Natural killer cell (primary cell): ENCODE measurements around the gene HCFC1. TPM values are rescaled to one million over a fixed set of nuclear protein-coding genes. Genes with fewer than 3 reads are reported as not detected.
A peak's percentile ranks its signal among the peaks of the same experiment; 100 is the strongest.

Experiments used
- ATAC-seq, 3 donors: fragments of 150-1000 bp in 2 of 3; fragments of 200-7000 bp in 1 of 3; cut with Tn5 transposase; 1 replicate in 1 of 3; 2 replicates in 2 of 3; pipeline ENCODE4 v1.10.0; 2021; ENCODE audit warnings: mild to moderate bottlenecking in 2 of 3, moderate library complexity in 2 of 3
- DNase-seq, 2 donors: peaks; one replicate each; pipeline versions ENCODE4 v3.0.0 to v3.0.0-alpha.2; 2013 to 2021; ENCODE audit warnings: mixed read lengths in 1 of 2
- H3K27ac ChIP-seq: one replicate; pipeline ENCODE4 v1.5.1; 2013; ENCODE audit warnings: mild to moderate bottlenecking, low read length
- H3K27me3 ChIP-seq: one replicate; pipeline ENCODE4 v1.6.1; 2013; ENCODE audit warnings: low read length; ENCODE audit not compliant: control insufficient read depth, insufficient read depth
- H3K36me3 ChIP-seq: one replicate; pipeline ENCODE4 v1.6.1; 2013; ENCODE audit warnings: low read length; ENCODE audit not compliant: control insufficient read depth, insufficient read depth
- H3K4me1 ChIP-seq: one replicate; pipeline ENCODE4 v1.6.1; 2013; ENCODE audit warnings: low read length; ENCODE audit not compliant: control insufficient read depth, insufficient read depth
- H3K4me3 ChIP-seq: one replicate; pipeline ENCODE4 v1.5.1; 2013; ENCODE audit warnings: low read length
- H3K9me3 ChIP-seq: one replicate; pipeline ENCODE4 v1.6.1; 2013; ENCODE audit warnings: low read length; ENCODE audit not compliant: control insufficient read depth, insufficient read depth
- H3K27ac Mint-ChIP-seq, 2 donors: one replicate each; pipeline ENCODE4 v1.8.0; 2022; ENCODE audit warnings: mild to moderate bottlenecking in 2 of 2, mixed read lengths in 2 of 2, moderate library complexity in 1 of 2
- H3K27me3 Mint-ChIP-seq, 2 donors: one replicate each; pipeline ENCODE4 v1.8.0; 2022; ENCODE audit warnings: low read depth in 2 of 2, mixed read lengths in 2 of 2
- H3K36me3 Mint-ChIP-seq: one replicate; pipeline ENCODE4 v1.8.0; 2022; ENCODE audit warnings: mixed read lengths
- H3K4me1 Mint-ChIP-seq, 2 donors: one replicate each; pipeline ENCODE4 v1.8.0; 2022; ENCODE audit warnings: mixed read lengths in 2 of 2
- H3K4me3 Mint-ChIP-seq: one replicate; pipeline ENCODE4 v1.8.0; 2022; ENCODE audit warnings: mild to moderate bottlenecking, moderate library complexity, mixed read lengths
- H3K9me3 Mint-ChIP-seq, 2 donors: one replicate each; pipeline ENCODE4 v1.8.0; 2022; ENCODE audit warnings: mixed read lengths in 2 of 2
- CTCF ChIP-seq: fragments of 200-600 bp; IDR thresholded peaks from one replicate; pipeline ENCODE4 v1.8.0; 2022; ENCODE audit warnings: antibody characterized with exemption
- WGBS: methylation state at CpG from one replicate; pipeline ENCODE4 v1.1.7; 2013; ENCODE audit warnings: missing lambda C conversion rate; ENCODE audit not compliant: insufficient coverage; 5-methylcytosine and 5-hydroxymethylcytosine counted together
- intact Hi-C: fragments of 100-400 bp; cut with micrococcal nuclease; formaldehyde crosslinking; loops from one replicate; pipeline ENCODE4 v1.14.2; 2022
- total RNA-seq, 4 donors: library from RNA; stranded (reverse); fragments of 120-200 nt in 1 of 4; gene quantifications; one replicate each; pipeline versions ENCODE4 v1.2.3 to v1.2.4, GENCODE V29; 2013 to 2022

The HCFC1 gene
- total RNA-seq, 3 donors from 2014 or later (not counting 1 experiment from before 2014, with no cell fraction given): 65.2 to 76.7 (median 67.5) TPM

- Histone ChIP-seq H3K36me3 (peaks cover 18% of the 10 kb centered on the region), H3K4me1 (peaks cover 73% of the 10 kb centered on the region), H3K9me3 (no peaks in the 10 kb centered on the region), H3K27me3 (no peaks in the 10 kb centered on the region), H3K4me3 (no peak within 1 kb of the TSS), H3K27ac (peak within 1 kb of the TSS; percentile 11)
- no peaks in the 10 kb centered on the region for H3K27me3 Mint-ChIP-seq
- 26% methylated on average over 21 of the region's 26 CpGs for WGBS
- peak within 1 kb of the TSS; percentile 70 to 91 for H3K27ac Mint-ChIP-seq
- peaks cover 31 to 62% of the 10 kb centered on the region in 2 donors for H3K4me1 Mint-ChIP-seq
- peak in 1 of 3 donors; percentile 9 for ATAC-seq
- TF ChIP-seq CTCF: no peak
- intact Hi-C loops: no loop called here
- H3K36me3 Mint-ChIP-seq: no peaks in the 10 kb centered on the region
- peak in 1 of 2 donors; percentile 45 for DNase-seq
- peak within 1 kb of the TSS; percentile 62 for H3K4me3 Mint-ChIP-seq
- H3K9me3 Mint-ChIP-seq: no peaks in the 10 kb centered on the region
These were observed 67.3 kb downstream of the HCFC1 start, which contains the start of gene AVPR2 for GRCh38 chrX:153903991-153904957. AVPR2 (plus strand) TSS chrX:153904673; CDS start chrX:153905146, 473 bp downstream.

- Histone ChIP-seq H3K27ac (no peak overlapping the region), H3K27me3 (no peaks in the 10 kb centered on the region), H3K36me3 (peaks cover 12% of the 10 kb centered on the region), H3K9me3 (no peaks in the 10 kb centered on the region), H3K4me3 (no peak overlapping the region), H3K4me1 (peaks cover 73% of the 10 kb centered on the region)
- DNase-seq: no peak
- peaks cover 31 to 59% of the 10 kb centered on the region in 2 donors for H3K4me1 Mint-ChIP-seq
- ATAC-seq: peak in 1 of 3 donors; percentile 6
- TF ChIP-seq CTCF: no peak
- intact Hi-C loops: no loop called here
- H3K9me3 Mint-ChIP-seq: no peaks in the 10 kb centered on the region
- no peaks in the 10 kb centered on the region for H3K27me3 Mint-ChIP-seq
- H3K4me3 Mint-ChIP-seq: peak overlapping the region; percentile 62
- no peaks in the 10 kb centered on the region for H3K36me3 Mint-ChIP-seq
- WGBS: 33% methylated on average over 16 of the region's 18 CpGs
- peak overlapping the region; percentile 70 to 91 for H3K27ac Mint-ChIP-seq
These were observed 68.2 kb downstream of the HCFC1 start for GRCh38 chrX:153903238-153903980.

- Mint-ChIP-seq H3K4me3 (no peak overlapping the region), H3K36me3 (no peaks in the 10 kb centered on the region), H3K27ac (no peak overlapping the region), H3K4me1 (peaks cover 31 to 56% of the 10 kb centered on the region in 2 donors), H3K9me3 (no peaks in the 10 kb centered on the region), H3K27me3 (no peaks in the 10 kb centered on the region)
- Histone ChIP-seq H3K36me3 (peaks cover 5% of the 10 kb centered on the region), H3K27me3 (no peaks in the 10 kb centered on the region), H3K9me3 (no peaks in the 10 kb centered on the region), H3K4me1 (peaks cover 72% of the 10 kb centered on the region), H3K27ac (no peak overlapping the region), H3K4me3 (no peak overlapping the region)
- WGBS: 64% methylated on average over 9 of the region's 10 CpGs
- ATAC-seq: no peak
- no peak for DNase-seq
- TF ChIP-seq CTCF: no peak
- intact Hi-C loops: no loop called here
These were observed 69.2 kb downstream of the HCFC1 start for GRCh38 chrX:153902385-153902784.
